HL-60 (cell line): Measurements from ENCODE around the gene GALNT9.

Experiments
- DNase-seq, 2 experiments: peaks; one replicate each; pipeline ENCODE4 v3.0.0-alpha.2; 2010 to 2020; ENCODE audit warnings: low read depth in 1 of 2, low spot score in 1 of 2
- H3K27ac ChIP-seq: fragments of 250-450 bp; sonication (Bioruptor Pico); replicated peaks from 2 replicates; pipeline ENCODE4 v1.5.1; 2020; ENCODE audit warnings: mild to moderate bottlenecking, moderate library complexity
- H3K27me3 ChIP-seq: fragments of 250-450 bp; sonication (Bioruptor Pico); 2 replicates; pipeline ENCODE4 v1.5.1; 2021; ENCODE audit warnings: mild to moderate bottlenecking, moderate library complexity; ENCODE audit not compliant: insufficient read depth, poor library complexity, severe bottlenecking
- H3K4me3 ChIP-seq: replicated peaks from 2 replicates; pipeline ENCODE4 v1.5.1; 2011; ENCODE audit warnings: mild to moderate bottlenecking, control low read depth, low read length; ENCODE audit not compliant: insufficient read depth
- CTCF ChIP-seq: IDR thresholded peaks from one replicate; pipeline ENCODE4 v1.5.1; 2011; ENCODE audit warnings: low read length, control low read depth, inconsistent platforms; ENCODE audit not compliant: insufficient read depth
- GABPA ChIP-seq: IDR thresholded peaks from 2 replicates; pipeline ENCODE4 v1.6.1; 2012; ENCODE audit warnings: low read depth
- POLR2AphosphoS5 ChIP-seq: IDR thresholded peaks from 2 replicates; pipeline ENCODE4 v1.6.1; 2012; ENCODE audit warnings: low read depth
- SPI1 ChIP-seq: IDR thresholded peaks from 2 replicates; pipeline ENCODE4 v1.6.1; 2012; ENCODE audit warnings: low read depth, mild to moderate bottlenecking, borderline replicate concordance
- TF ChIP-seq, protein P1 (sequence below): IDR thresholded peaks from 2 replicates; pipeline ENCODE4 v1.6.1; 2012; ENCODE audit warnings: low read depth; ENCODE audit not compliant: insufficient replicate concordance

GALNT9 gene

DNA sequence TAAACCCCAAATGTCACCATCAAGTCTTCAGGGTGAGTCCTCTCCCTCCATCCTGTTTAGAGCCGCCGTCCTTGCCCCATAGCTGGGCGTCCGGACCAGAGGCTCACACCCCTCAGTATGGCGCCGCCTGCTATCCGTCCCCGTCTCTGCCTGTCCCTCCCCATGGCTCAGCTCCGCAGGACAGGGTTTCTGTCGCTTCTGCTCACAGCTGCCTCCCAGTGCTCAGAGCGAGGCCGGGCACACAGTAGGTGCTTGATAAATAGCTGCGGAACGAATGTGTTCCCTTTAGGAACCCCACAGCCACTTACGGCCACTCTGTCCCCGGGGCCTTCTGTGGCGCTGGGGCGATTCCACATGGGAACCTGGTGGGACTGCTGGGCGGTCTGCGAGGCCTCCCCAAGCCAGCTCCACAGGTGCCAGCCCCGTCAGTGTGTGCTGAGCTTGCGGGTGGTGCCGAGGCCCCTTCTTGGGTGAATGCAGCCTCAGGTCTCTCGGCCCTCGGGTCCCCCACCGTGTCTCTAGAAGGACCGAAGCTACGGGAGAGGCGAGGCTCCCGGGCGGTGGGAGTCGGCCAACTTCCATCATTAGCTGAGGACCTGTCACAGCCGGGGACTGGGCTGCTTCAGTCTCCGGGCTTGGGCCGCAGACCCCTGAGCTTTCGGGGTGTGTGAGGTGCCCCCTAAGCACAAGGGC is 122.2 kb downstream of the GALNT9 start:
- Histone ChIP-seq H3K27me3 (peaks cover 27% of the 10 kb centered on the region), H3K4me3 (no peak overlapping the region), H3K27ac (no peak overlapping the region)
- no peak for DNase-seq
- TF ChIP-seq GABPA (no peak), SPI1 (no peak), POLR2AphosphoS5 (no peak), CTCF (no peak)
- TF ChIP-seq, protein P1, sequence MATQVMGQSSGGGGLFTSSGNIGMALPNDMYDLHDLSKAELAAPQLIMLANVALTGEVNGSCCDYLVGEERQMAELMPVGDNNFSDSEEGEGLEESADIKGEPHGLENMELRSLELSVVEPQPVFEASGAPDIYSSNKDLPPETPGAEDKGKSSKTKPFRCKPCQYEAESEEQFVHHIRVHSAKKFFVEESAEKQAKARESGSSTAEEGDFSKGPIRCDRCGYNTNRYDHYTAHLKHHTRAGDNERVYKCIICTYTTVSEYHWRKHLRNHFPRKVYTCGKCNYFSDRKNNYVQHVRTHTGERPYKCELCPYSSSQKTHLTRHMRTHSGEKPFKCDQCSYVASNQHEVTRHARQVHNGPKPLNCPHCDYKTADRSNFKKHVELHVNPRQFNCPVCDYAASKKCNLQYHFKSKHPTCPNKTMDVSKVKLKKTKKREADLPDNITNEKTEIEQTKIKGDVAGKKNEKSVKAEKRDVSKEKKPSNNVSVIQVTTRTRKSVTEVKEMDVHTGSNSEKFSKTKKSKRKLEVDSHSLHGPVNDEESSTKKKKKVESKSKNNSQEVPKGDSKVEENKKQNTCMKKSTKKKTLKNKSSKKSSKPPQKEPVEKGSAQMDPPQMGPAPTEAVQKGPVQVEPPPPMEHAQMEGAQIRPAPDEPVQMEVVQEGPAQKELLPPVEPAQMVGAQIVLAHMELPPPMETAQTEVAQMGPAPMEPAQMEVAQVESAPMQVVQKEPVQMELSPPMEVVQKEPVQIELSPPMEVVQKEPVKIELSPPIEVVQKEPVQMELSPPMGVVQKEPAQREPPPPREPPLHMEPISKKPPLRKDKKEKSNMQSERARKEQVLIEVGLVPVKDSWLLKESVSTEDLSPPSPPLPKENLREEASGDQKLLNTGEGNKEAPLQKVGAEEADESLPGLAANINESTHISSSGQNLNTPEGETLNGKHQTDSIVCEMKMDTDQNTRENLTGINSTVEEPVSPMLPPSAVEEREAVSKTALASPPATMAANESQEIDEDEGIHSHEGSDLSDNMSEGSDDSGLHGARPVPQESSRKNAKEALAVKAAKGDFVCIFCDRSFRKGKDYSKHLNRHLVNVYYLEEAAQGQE: no peak

GRCh38 chr12:132206046-132206434 is 123.3 kb downstream of the GALNT9 start:
- Histone ChIP-seq H3K4me3 (no peak overlapping the region), H3K27me3 (peaks cover 27% of the 10 kb centered on the region), H3K27ac (no peak overlapping the region)
- TF ChIP-seq CTCF (no peak), SPI1 (no peak), POLR2AphosphoS5 (no peak), GABPA (no peak)
- TF ChIP-seq, protein P1: no peak
- no peak for DNase-seq

DNA sequence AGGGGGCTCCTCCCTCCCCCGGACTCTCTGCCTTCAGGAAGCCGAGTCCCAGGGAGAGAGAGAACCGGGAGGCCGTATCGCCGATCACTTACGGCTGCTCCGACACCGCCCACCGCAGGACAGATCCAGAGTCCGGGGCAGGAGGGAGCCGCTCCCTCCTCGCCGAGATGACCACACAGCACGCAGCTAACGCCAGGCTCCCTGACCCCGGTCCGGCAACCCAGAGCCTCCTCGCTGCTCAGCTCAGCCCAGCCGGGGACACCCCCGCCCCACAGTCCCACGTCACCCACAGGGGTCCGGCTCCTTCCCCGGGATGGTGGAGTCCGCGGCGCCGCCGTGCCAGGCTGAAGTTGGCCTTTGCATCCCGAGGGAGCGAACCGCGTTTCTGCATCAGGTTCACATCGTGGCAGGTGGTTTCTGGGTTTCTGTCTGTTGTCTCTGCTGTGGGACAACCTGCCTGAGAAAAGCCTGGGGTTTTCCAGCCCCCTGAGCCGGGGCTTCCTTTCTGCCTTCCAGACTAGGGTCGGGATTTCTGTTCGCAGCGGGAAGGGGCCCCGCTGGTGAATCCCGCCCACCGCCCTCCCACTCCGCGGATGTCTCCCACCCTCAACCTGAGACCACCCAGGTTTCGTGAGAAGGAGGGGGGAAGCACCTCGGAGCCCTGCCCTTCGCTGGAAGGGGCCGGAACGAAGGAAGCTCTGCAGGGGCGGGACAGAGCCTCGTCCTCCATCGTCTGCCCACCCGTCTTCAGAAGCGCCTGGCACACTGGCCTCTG is 123.9 kb downstream of the GALNT9 start:
- TF ChIP-seq SPI1: no peak
- TF ChIP-seq CTCF: no peak
- TF ChIP-seq, protein P1: no peak
- no peak for TF ChIP-seq POLR2AphosphoS5
- no peak for TF ChIP-seq GABPA
- DNase-seq: no peak
- Histone ChIP-seq H3K27me3 (peaks cover 27% of the 10 kb centered on the region), H3K27ac (no peak overlapping the region), H3K4me3 (no peak overlapping the region)
